DOHH2 (cell line): ENCODE results near the gene ERCC4.

Source experiments
- CTCF ChIP-seq: fragments of 200-600 bp; sonication (generic); IDR thresholded peaks from one replicate; pipeline ENCODE4 v1.5.1; 2014; ENCODE audit warnings: antibody characterized with exemption, mild to moderate bottlenecking, low read depth, low read length; ENCODE audit not compliant: poor library complexity, severe bottlenecking
- EZH2phosphoT487 ChIP-seq: fragments of 200-600 bp; sonication (generic); IDR thresholded peaks from 2 replicates; pipeline ENCODE4 v1.6.1; 2017; ENCODE audit warnings: borderline replicate concordance, mild to moderate bottlenecking, antibody characterized with exemption, low read length, moderate library complexity, mixed read lengths

DNA sequence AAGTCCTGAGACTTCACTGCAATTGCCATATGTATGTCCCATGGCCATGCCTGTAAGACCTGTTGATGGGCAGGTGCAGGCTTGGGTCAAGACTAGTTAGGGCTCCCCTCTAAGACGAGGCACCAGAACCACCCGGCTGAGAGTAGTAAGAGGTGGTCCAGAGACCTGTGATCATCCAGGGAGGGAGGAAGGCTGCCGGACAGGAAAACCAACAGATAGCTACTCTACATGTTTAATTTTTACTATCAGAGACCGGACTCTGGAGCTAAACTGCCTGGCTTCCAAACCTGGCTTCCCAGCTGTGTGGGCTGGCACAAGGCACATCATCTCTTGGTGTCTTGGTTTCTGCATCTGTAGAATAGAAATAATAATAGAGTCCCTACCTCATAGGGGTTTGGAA, 73.0 kb downstream of the ERCC4 start:
- no peak for TF ChIP-seq EZH2phosphoT487
- TF ChIP-seq CTCF: no peak
